A549 (cell line): ENCODE measurements around the gene XPR1. TPM values are rescaled to one million over a fixed set of nuclear protein-coding genes. Genes with fewer than 3 reads are reported as not detected.

ENCODE experiments used
- ATAC-seq, 2 experiments: fragments of 200-7000 bp in 1 of 2; fragments of >200 bp in 1 of 2; cut with Nextera tagmentation in 1 of 2; cut with Tn5 transposase in 1 of 2; 3 replicates each; pipeline versions ENCODE4 v1.8.0 to v1.9.1; 2018 to 2020; ENCODE audit warnings: mild to moderate bottlenecking in 1 of 2, moderate library complexity in 1 of 2
- CTCF ChIA-PET: fragments of 300-600 bp; sonication (Branson Sonifier 250); formaldehyde crosslinking; extraction: SDS; loops from one replicate; lab custom pipeline; 2021; ENCODE audit warnings: antibody characterized with exemption, inconsistent platforms; lab: Yijun Ruan, JAX
- POLR2A ChIA-PET: fragments of 350-600 bp; formaldehyde crosslinking; extraction: SDS; loops from one replicate; lab custom pipeline; 2021; ENCODE audit warnings: antibody characterized with exemption, inconsistent platforms; lab: Yijun Ruan, JAX
- DNase-seq, 2 experiments: peaks; one replicate each; pipeline versions ENCODE4 v3.0.0 to v3.0.0-alpha.2; 2011 to 2016; ENCODE audit warnings: low read depth in 1 of 2, low spot score in 1 of 2
- FAIRE-seq: peaks from 2 replicates; lab custom pipeline; 2011; peaks lifted over from hg19 to GRCh38; lab: Jason Lieb, UNC
- H3K27ac ChIP-seq, 2 experiments: fragments of >200 bp; sonication (Bioruptor Twin); formaldehyde crosslinking; 3 replicates each; pipeline ENCODE4 v1.5.1; 2016 to 2017
- H3K4me1 ChIP-seq: fragments of >200 bp; sonication (Bioruptor Twin); formaldehyde crosslinking; 3 replicates; pipeline ENCODE4 v1.6.1; 2016
- H3K4me2 ChIP-seq: fragments of >200 bp; sonication (Bioruptor Twin); formaldehyde crosslinking; 3 replicates; pipeline ENCODE4 v1.6.1; 2016
- H3K4me3 ChIP-seq: fragments of >200 bp; sonication (Bioruptor Twin); formaldehyde crosslinking; 3 replicates; pipeline ENCODE4 v1.5.1; 2016
- H3K9me3 ChIP-seq: fragments of >200 bp; sonication (Bioruptor Twin); formaldehyde crosslinking; 3 replicates; pipeline ENCODE4 v1.6.1; 2016
- ATOH8 ChIP-seq: fragments of 250-450 bp; sonication (Bioruptor Pico); IDR thresholded peaks from 2 replicates; pipeline ENCODE4 v1.5.0; 2020; ENCODE audit warnings: low read depth, mild to moderate bottlenecking, moderate library complexity
- BCL3 ChIP-seq: fragments of >200 bp; sonication (Bioruptor Twin); formaldehyde crosslinking; IDR thresholded peaks from 3 replicates; pipeline ENCODE4 v1.6.1; 2016
- BHLHE40 ChIP-seq: IDR thresholded peaks from 2 replicates; pipeline ENCODE4 v1.6.1; 2012; ENCODE audit warnings: low read depth, low read length, inconsistent platforms
- CBX2 ChIP-seq: fragments of 200-600 bp; sonication (generic); IDR thresholded peaks from 2 replicates; pipeline ENCODE4 v1.6.1; 2016; ENCODE audit warnings: low read depth, mild to moderate bottlenecking, borderline replicate concordance
- CEBPB ChIP-seq, 2 experiments: fragments of >200 bp in 1 of 2; sonication (Bioruptor Twin) in 1 of 2; formaldehyde crosslinking in 1 of 2; IDR thresholded peaks; 2 replicates each; pipeline ENCODE4 v1.6.1; 2012 to 2016
- ESRRA ChIP-seq: fragments of 150-350 bp; IDR thresholded peaks from 2 replicates; pipeline ENCODE4 v1.6.1; 2014; ENCODE audit warnings: mild to moderate bottlenecking, low read length, borderline replicate concordance
- FOSB ChIP-seq: fragments of 250-450 bp; sonication (Bioruptor Pico); IDR thresholded peaks from 2 replicates; pipeline ENCODE4 v1.5.0; 2020; ENCODE audit warnings: mild to moderate bottlenecking, moderate library complexity
- HOXB13 ChIP-seq: fragments of 250-450 bp; sonication (Bioruptor Pico); IDR thresholded peaks from 2 replicates; pipeline ENCODE4 v1.5.0; 2020; ENCODE audit warnings: low read depth, mild to moderate bottlenecking, moderate library complexity
- JUN ChIP-seq, 2 experiments: fragments of >200 bp; sonication (Bioruptor Twin); formaldehyde crosslinking; IDR thresholded peaks; 2 replicates in 1 of 2; 3 replicates in 1 of 2; pipeline ENCODE4 v1.6.1; 2016 to 2017
- JUNB ChIP-seq: fragments of >200 bp; sonication (Bioruptor Twin); formaldehyde crosslinking; IDR thresholded peaks from 2 replicates; pipeline ENCODE4 v1.6.1; 2016
- KDM1A ChIP-seq: fragments of 200-600 bp; sonication (generic); IDR thresholded peaks from 2 replicates; pipeline ENCODE4 v1.6.1; 2016; ENCODE audit warnings: low read depth, mild to moderate bottlenecking
- KDM5A ChIP-seq: fragments of 200-600 bp; sonication (generic); IDR thresholded peaks from 2 replicates; pipeline ENCODE4 v1.6.1; 2016; ENCODE audit warnings: antibody characterized with exemption, mild to moderate bottlenecking
- MAX ChIP-seq: IDR thresholded peaks from 2 replicates; pipeline ENCODE4 v1.6.1; 2012
- PBX3 ChIP-seq: IDR thresholded peaks from 2 replicates; pipeline ENCODE4 v1.6.1; 2012
- RAD21 ChIP-seq, 2 experiments: fragments of >200 bp in 1 of 2; sonication (Bioruptor Twin) in 1 of 2; formaldehyde crosslinking in 1 of 2; IDR thresholded peaks in 1 of 2; conservative IDR thresholded peaks in 1 of 2; 2 replicates in 1 of 2; 3 replicates in 1 of 2; pipeline ENCODE4 v1.6.1; 2012 to 2018; ENCODE audit warnings: inconsistent platforms in 1 of 2
- RARB ChIP-seq: fragments of 250-450 bp; sonication (Bioruptor Pico); IDR thresholded peaks from 2 replicates; pipeline ENCODE4 v1.8.0; 2021; ENCODE audit warnings: mild to moderate bottlenecking, moderate library complexity
- RCOR1 ChIP-seq: fragments of 150-350 bp; IDR thresholded peaks from 2 replicates; pipeline ENCODE4 v1.6.1; 2014; ENCODE audit warnings: antibody characterized with exemption, low read length, low read depth
- RNF2 ChIP-seq: fragments of 200-600 bp; sonication (generic); IDR thresholded peaks from 2 replicates; pipeline ENCODE4 v1.6.1; 2016; ENCODE audit warnings: low read depth, mild to moderate bottlenecking, antibody characterized with exemption, moderate library complexity, borderline replicate concordance
- SMC3 ChIP-seq: fragments of >200 bp; sonication (Bioruptor Twin); formaldehyde crosslinking; IDR thresholded peaks from 3 replicates; pipeline ENCODE4 v1.6.1; 2018; ENCODE audit warnings: inconsistent platforms
- TP53 ChIP-seq: fragments of 250-450 bp; sonication (Bioruptor Pico); IDR thresholded peaks from 2 replicates; pipeline ENCODE4 v1.5.0; 2021; ENCODE audit warnings: mild to moderate bottlenecking, moderate library complexity
- USF2 ChIP-seq: fragments of 450-650 bp; IDR thresholded peaks from 2 replicates; pipeline ENCODE4 v1.6.1; 2014; ENCODE audit warnings: antibody characterized with exemption
- ZC3H11A ChIP-seq: fragments of 450-650 bp; IDR thresholded peaks from 2 replicates; pipeline ENCODE4 v1.6.1; 2014; ENCODE audit warnings: antibody characterized with exemption, mild to moderate bottlenecking
- ZFP36 ChIP-seq: fragments of 450-650 bp; IDR thresholded peaks from 2 replicates; pipeline ENCODE4 v1.6.1; 2014; ENCODE audit warnings: borderline replicate concordance; ENCODE audit not compliant: partially characterized antibody
- ZSCAN20 ChIP-seq: fragments of 250-450 bp; sonication (Bioruptor Pico); IDR thresholded peaks from 2 replicates; pipeline ENCODE4 v1.8.0; 2022; ENCODE audit warnings: mild to moderate bottlenecking, moderate library complexity
- WGBS: methylation state at CpG from one replicate; pipeline ENCODE4 v1.1.6; 2017; ENCODE audit errors: missing lambda C conversion rate; 5-methylcytosine and 5-hydroxymethylcytosine counted together
- polyA plus RNA-seq, 4 experiments: library from polyadenylated mRNA; depleted of rRNA in 3 of 4; stranded (reverse); fragments of >200 nt; fragmentation: RNase III in 1 of 4; extraction: RNeasy Plus Mini Kit Qiagen cat#74134 plus additional on column Dnase treatment in 1 of 4; gene quantifications; 2 replicates in 3 of 4; 3 replicates in 1 of 4; pipeline ENCODE4 v1.2.3, GENCODE V29; 2011 to 2017
- TF ChIP-seq, protein P1 (sequence below): fragments of 150-350 bp; IDR thresholded peaks from 2 replicates; pipeline ENCODE4 v1.6.1; 2014; ENCODE audit warnings: low read depth, mild to moderate bottlenecking, low read length
- TF ChIP-seq, protein P2 (sequence below): IDR thresholded peaks from 2 replicates; pipeline ENCODE4 v1.6.1; 2012; ENCODE audit warnings: low read depth, borderline replicate concordance
- TF ChIP-seq, protein P3 (sequence below): fragments of 200-600 bp; sonication (generic); IDR thresholded peaks from 2 replicates; pipeline ENCODE4 v1.6.1; 2016; ENCODE audit warnings: antibody characterized with exemption, mild to moderate bottlenecking, moderate library complexity

Gene XPR1
- polyA plus RNA-seq, 2 of the 4 experiments (the other 2 are of a cell fraction) = 37.5 to 86.1 TPM

GRCh38 chr1:180889325-180889724 lies 257.5 kb downstream of the XPR1 start:
- ChIA-PET POLR2A (no interaction called here), CTCF (no interaction called here)
- no peak overlapping the region for H3K4me2 ChIP-seq
- no peak for DNase-seq
- H3K4me1 ChIP-seq = no peaks in the 10 kb centered on the region
- no peaks in the 10 kb centered on the region for H3K9me3 ChIP-seq
- no peak for FAIRE-seq
- no peak overlapping the region for H3K4me3 ChIP-seq
- no peak overlapping the region for H3K27ac ChIP-seq
- no peak for ATAC-seq
- no peak for TF ChIP-seq JUN (IDR thresholded peaks at IDR 0.05)
- no peak for TF ChIP-seq BCL3
- TF ChIP-seq RARB (CRISPR knock-in tag) = no peak
- TF ChIP-seq BHLHE40 = no peak
- TF ChIP-seq ZFP36 = no peak
- TF ChIP-seq CBX2 = no peak
- TF ChIP-seq, protein P1, sequence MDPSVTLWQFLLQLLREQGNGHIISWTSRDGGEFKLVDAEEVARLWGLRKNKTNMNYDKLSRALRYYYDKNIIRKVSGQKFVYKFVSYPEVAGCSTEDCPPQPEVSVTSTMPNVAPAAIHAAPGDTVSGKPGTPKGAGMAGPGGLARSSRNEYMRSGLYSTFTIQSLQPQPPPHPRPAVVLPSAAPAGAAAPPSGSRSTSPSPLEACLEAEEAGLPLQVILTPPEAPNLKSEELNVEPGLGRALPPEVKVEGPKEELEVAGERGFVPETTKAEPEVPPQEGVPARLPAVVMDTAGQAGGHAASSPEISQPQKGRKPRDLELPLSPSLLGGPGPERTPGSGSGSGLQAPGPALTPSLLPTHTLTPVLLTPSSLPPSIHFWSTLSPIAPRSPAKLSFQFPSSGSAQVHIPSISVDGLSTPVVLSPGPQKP = no peak
- no peak for TF ChIP-seq CEBPB (IDR thresholded peaks at IDR 0.05)
- TF ChIP-seq TP53 (CRISPR knock-in tag) = no peak
- TF ChIP-seq KDM5A = no peak
- TF ChIP-seq ZSCAN20 (CRISPR knock-in tag) = no peak
- 82% methylated on average over 2 of the region's 2 CpGs for WGBS

GRCh38 chr1:180892272-180892671 lies 260.4 kb downstream of the XPR1 start:
- no peak for FAIRE-seq

More at GRCh38 chr1:180892272-180892671, 260.4 kb downstream of the XPR1 start:
- CTCF ChIA-PET = interaction anchor here (0.8 to 1.1 kb wide), 4 partner anchors 249 to 275 kb away, joined by 3 read pairs; no protein-coding TSS in a partner anchor
- no peak for ATAC-seq
- 91% methylated on average over 5 of the region's 5 CpGs for WGBS
- TF ChIP-seq, protein P2, sequence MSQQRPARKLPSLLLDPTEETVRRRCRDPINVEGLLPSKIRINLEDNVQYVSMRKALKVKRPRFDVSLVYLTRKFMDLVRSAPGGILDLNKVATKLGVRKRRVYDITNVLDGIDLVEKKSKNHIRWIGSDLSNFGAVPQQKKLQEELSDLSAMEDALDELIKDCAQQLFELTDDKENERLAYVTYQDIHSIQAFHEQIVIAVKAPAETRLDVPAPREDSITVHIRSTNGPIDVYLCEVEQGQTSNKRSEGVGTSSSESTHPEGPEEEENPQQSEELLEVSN = no peak
- TF ChIP-seq RNF2 = no peak
- TF ChIP-seq JUNB = no peak
- no peak for TF ChIP-seq ZC3H11A
- TF ChIP-seq CBX2 = no peak
- TF ChIP-seq FOSB (CRISPR knock-in tag) = no peak
- TF ChIP-seq MAX = no peak
- no peak for TF ChIP-seq USF2
- TF ChIP-seq CEBPB (IDR thresholded peaks at IDR 0.05) = no peak
- no peak for TF ChIP-seq SMC3
- TF ChIP-seq, protein P3, sequence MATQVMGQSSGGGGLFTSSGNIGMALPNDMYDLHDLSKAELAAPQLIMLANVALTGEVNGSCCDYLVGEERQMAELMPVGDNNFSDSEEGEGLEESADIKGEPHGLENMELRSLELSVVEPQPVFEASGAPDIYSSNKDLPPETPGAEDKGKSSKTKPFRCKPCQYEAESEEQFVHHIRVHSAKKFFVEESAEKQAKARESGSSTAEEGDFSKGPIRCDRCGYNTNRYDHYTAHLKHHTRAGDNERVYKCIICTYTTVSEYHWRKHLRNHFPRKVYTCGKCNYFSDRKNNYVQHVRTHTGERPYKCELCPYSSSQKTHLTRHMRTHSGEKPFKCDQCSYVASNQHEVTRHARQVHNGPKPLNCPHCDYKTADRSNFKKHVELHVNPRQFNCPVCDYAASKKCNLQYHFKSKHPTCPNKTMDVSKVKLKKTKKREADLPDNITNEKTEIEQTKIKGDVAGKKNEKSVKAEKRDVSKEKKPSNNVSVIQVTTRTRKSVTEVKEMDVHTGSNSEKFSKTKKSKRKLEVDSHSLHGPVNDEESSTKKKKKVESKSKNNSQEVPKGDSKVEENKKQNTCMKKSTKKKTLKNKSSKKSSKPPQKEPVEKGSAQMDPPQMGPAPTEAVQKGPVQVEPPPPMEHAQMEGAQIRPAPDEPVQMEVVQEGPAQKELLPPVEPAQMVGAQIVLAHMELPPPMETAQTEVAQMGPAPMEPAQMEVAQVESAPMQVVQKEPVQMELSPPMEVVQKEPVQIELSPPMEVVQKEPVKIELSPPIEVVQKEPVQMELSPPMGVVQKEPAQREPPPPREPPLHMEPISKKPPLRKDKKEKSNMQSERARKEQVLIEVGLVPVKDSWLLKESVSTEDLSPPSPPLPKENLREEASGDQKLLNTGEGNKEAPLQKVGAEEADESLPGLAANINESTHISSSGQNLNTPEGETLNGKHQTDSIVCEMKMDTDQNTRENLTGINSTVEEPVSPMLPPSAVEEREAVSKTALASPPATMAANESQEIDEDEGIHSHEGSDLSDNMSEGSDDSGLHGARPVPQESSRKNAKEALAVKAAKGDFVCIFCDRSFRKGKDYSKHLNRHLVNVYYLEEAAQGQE = no peak
- no peak for TF ChIP-seq RCOR1
- no peak for TF ChIP-seq KDM5A
- TF ChIP-seq ATOH8 (CRISPR knock-in tag) = no peak
- no peak for TF ChIP-seq KDM1A
- TF ChIP-seq HOXB13 (CRISPR knock-in tag) = no peak
- TF ChIP-seq PBX3 = no peak
- no peak for TF ChIP-seq RAD21 (conservative IDR thresholded peaks at IDR 0.05 in 1 of 2, IDR thresholded peaks at IDR 0.05 in 1 of 2)
- no peak for TF ChIP-seq ESRRA
- TF ChIP-seq, all 56 proteins: peak for 0
- no peak overlapping the region for H3K4me3 ChIP-seq
- no peak overlapping the region for H3K27ac ChIP-seq
- POLR2A ChIA-PET = no interaction called here
- H3K9me3 ChIP-seq = no peaks in the 10 kb centered on the region
- no peak for DNase-seq
- no peak overlapping the region for H3K4me2 ChIP-seq
- no peaks in the 10 kb centered on the region for H3K4me1 ChIP-seq
